ENCODE results near the gene GGT1. TPM values are rescaled to one million over a fixed set of nuclear protein-coding genes. Genes with fewer than 3 reads are reported as not detected.

The GGT1 gene
- total and polyA plus RNA-seq, 12 donors = 0.97 to 59.8 (median 4.0) TPM

GRCh38 chr22:24571266-24571665 is 31.7 kb upstream of the GGT1 start:
- H3K27me3 ChIP-seq = no peaks in the 10 kb centered on the region
- DNase-seq = no peak
- H3K4me1 ChIP-seq (replicated peaks in 1 of 2) = peaks cover 0 to 8% of the 10 kb centered on the region in 2 donors
- H3K27ac ChIP-seq = no peak overlapping the region
- H3K36me3 ChIP-seq (replicated peaks in 1 of 2) = peaks cover 0 to 63% of the 10 kb centered on the region in 2 donors
- WGBS, 4 donors = 85 to 93% (median 89%) methylated on average over 6 to 7 of the region's 7 CpGs
- TF ChIP-seq CTCF (IDR thresholded peaks at IDR 0.05) (no peak), POLR2A (IDR thresholded peaks at IDR 0.05) (no peak)
- intact Hi-C loops (cut with DNase I) = no loop called here
- no peaks in the 10 kb centered on the region for H3K9me3 ChIP-seq (replicated peaks in 1 of 3)
- H3K4me3 ChIP-seq = no peak overlapping the region

GRCh38 chr22:24576778-24577177 is 26.2 kb upstream of the GGT1 start:
- H3K4me3 ChIP-seq = no peak overlapping the region
- TF ChIP-seq CTCF (IDR thresholded peaks at IDR 0.05) (no peak), POLR2A (IDR thresholded peaks at IDR 0.05) (no peak)
- 62 to 90% (median 86%) methylated on average over 1 of the region's 1 CpG for WGBS, 4 donors
- no peaks in the 10 kb centered on the region for H3K9me3 ChIP-seq (replicated peaks in 1 of 3)
- H3K4me1 ChIP-seq (replicated peaks in 1 of 2) = no peaks in the 10 kb centered on the region
- intact Hi-C loops (cut with DNase I) = no loop called here
- no peak overlapping the region for H3K27ac ChIP-seq
- peaks cover 0 to 24% of the 10 kb centered on the region in 2 donors for H3K36me3 ChIP-seq (replicated peaks in 1 of 2)
- no peaks in the 10 kb centered on the region for H3K27me3 ChIP-seq
- DNase-seq = no peak

- no peaks in the 10 kb centered on the region for H3K4me1 ChIP-seq (replicated peaks in 1 of 2)
- no peaks in the 10 kb centered on the region for H3K9me3 ChIP-seq (replicated peaks in 1 of 3)
- no peaks in the 10 kb centered on the region for H3K27me3 ChIP-seq
- no peak for TF ChIP-seq CTCF (IDR thresholded peaks at IDR 0.05)
- TF ChIP-seq POLR2A (IDR thresholded peaks at IDR 0.05) = no peak
- H3K36me3 ChIP-seq (replicated peaks in 1 of 2) = peaks cover 0 to 7% of the 10 kb centered on the region in 2 donors
- 84 to 91% (median 88%) methylated on average over 8 of the region's 8 CpGs for WGBS, 4 donors
- intact Hi-C loops (cut with DNase I) = no loop called here
- peak overlapping the region in 1 of 5 donors; percentile 5 for H3K27ac ChIP-seq
- no peak for DNase-seq
- no peak overlapping the region for H3K4me3 ChIP-seq
Observed at GRCh38 chr22:24578355-24579257, 24.4 kb upstream of the GGT1 start.

- intact Hi-C loops (cut with DNase I) = no loop called here
- 63 to 77% (median 71%) methylated on average over 1 of the region's 1 CpG for WGBS, 4 donors
Observed at GRCh38 chr22:24579258-24579601, 23.8 kb upstream of the GGT1 start.

More at GRCh38 chr22:24579258-24579601, 23.8 kb upstream of the GGT1 start:
- Histone ChIP-seq H3K36me3 (replicated peaks in 1 of 2) (peaks cover 0 to under 1% of the 10 kb centered on the region in 2 donors), H3K4me3 (no peak overlapping the region), H3K4me1 (replicated peaks in 1 of 2) (no peaks in the 10 kb centered on the region), H3K27me3 (no peaks in the 10 kb centered on the region), H3K27ac (no peak overlapping the region), H3K9me3 (replicated peaks in 1 of 3) (no peaks in the 10 kb centered on the region)
- TF ChIP-seq POLR2A (IDR thresholded peaks at IDR 0.05) (no peak), CTCF (IDR thresholded peaks at IDR 0.05) (no peak)
- no peak for DNase-seq
